ENCODE results near the gene TMEM63C. TPM values are rescaled to one million over a fixed set of nuclear protein-coding genes. Genes with fewer than 3 reads are reported as not detected.

TMEM63C gene
- total RNA-seq, 1 experiment from 2014 or later, result 5.7 TPM

DNA sequence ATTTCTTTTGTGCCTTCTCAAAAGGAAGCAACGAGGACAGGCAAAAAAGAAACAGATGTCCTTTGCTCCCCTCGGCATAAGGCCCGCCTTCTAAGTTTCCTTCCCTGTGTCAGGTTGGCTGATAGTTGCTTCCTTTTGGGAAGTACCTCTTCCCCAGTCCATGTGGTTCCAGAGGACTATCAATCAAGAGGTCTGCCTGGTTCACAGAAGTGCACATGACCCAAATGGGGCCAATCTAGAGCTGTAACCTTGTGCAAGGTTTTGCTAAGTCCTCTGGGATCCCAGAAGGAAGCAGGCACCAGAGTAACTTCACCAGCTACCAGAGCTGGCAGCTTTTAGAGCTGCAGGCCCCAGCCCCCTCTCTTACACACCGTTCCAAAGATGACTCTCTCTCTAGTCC, 42.6 kb downstream of the TMEM63C start (continued):
- TF ChIP-seq, protein P1, sequence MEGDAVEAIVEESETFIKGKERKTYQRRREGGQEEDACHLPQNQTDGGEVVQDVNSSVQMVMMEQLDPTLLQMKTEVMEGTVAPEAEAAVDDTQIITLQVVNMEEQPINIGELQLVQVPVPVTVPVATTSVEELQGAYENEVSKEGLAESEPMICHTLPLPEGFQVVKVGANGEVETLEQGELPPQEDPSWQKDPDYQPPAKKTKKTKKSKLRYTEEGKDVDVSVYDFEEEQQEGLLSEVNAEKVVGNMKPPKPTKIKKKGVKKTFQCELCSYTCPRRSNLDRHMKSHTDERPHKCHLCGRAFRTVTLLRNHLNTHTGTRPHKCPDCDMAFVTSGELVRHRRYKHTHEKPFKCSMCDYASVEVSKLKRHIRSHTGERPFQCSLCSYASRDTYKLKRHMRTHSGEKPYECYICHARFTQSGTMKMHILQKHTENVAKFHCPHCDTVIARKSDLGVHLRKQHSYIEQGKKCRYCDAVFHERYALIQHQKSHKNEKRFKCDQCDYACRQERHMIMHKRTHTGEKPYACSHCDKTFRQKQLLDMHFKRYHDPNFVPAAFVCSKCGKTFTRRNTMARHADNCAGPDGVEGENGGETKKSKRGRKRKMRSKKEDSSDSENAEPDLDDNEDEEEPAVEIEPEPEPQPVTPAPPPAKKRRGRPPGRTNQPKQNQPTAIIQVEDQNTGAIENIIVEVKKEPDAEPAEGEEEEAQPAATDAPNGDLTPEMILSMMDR (IDR thresholded peaks at IDR 0.05 in 2 of 3, conservative IDR thresholded peaks at IDR 0.05 in 1 of 3; ENCODE audit: borderline replicate concordance in 1 of 3, insufficient read depth in 1 of 3, low read depth in 2 of 3, low read length in 2 of 3), result no peak
- TF ChIP-seq MAX (IDR thresholded peaks at IDR 0.05) (no peak), SIN3A (IDR thresholded peaks at IDR 0.05; ENCODE audit: low read depth) (no peak), SP1 (IDR thresholded peaks at IDR 0.05; ENCODE audit: low read depth) (no peak), ELF1 (IDR thresholded peaks at IDR 0.05; ENCODE audit: borderline replicate concordance, low read depth) (no peak), ZNF274 (IDR thresholded peaks at IDR 0.05; ENCODE audit: low read depth, low read length) (no peak), JUND (IDR thresholded peaks at IDR 0.05) (no peak)
- TF ChIP-seq, protein P2, sequence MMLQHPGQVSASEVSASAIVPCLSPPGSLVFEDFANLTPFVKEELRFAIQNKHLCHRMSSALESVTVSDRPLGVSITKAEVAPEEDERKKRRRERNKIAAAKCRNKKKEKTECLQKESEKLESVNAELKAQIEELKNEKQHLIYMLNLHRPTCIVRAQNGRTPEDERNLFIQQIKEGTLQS (IDR thresholded peaks at IDR 0.05), result no peak

DNA sequence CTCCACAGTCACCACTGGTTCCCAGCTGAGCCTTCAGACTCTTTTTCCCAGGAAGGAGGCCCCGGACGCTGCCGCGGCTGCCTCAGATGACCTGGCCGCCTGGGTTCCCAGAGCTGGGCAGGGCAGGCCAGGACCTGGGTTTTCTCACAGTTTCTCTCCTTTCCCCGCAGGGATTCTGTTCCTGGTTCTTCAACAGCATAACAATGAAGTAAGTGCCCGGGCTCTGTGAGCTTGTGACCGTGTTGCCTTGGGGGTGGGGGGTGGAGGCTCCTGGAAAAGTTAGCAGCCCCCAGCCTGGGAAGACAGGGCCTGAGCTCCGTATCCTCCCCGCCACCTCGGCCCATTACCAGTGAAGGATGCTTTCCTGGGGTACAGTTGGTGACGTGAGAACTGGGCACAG, 43.7 kb downstream of the TMEM63C start:
- ATAC-seq, result no peak
- Histone ChIP-seq H3K4me3 (replicated peaks in 1 of 2; ENCODE audit: low read depth in 1 of 2, low read length in 2 of 2) (no peak overlapping the region), H3K27me3 (ENCODE audit: insufficient read depth, low read length) (no peaks in the 10 kb centered on the region), H4K20me1 (ENCODE audit: insufficient read depth) (no peaks in the 10 kb centered on the region), H3K9ac (ENCODE audit: low read length) (no peak overlapping the region), H3K9me3 (ENCODE audit: control insufficient read depth in 1 of 2, insufficient read depth in 1 of 2, low read depth in 1 of 2, low read length in 2 of 2) (no peaks in the 10 kb centered on the region), H2AFZ (ENCODE audit: low read depth, low read length, poor library complexity, severe bottlenecking) (no peak overlapping the region), H3K36me3 (ENCODE audit: control insufficient read depth in 1 of 2, insufficient read depth in 2 of 2, low read length in 2 of 2) (no peaks in the 10 kb centered on the region), H3K4me2 (ENCODE audit: low read length) (no peak overlapping the region), H3K27ac (ENCODE audit: low read depth, low read length) (no peak overlapping the region), H3K79me2 (ENCODE audit: insufficient read depth, low read length) (no peaks in the 10 kb centered on the region), H3K9me2 (ENCODE audit: insufficient read depth) (no peaks in the 10 kb centered on the region), H3K4me1 (ENCODE audit: control insufficient read depth in 1 of 2, insufficient read depth in 2 of 2, low read length in 2 of 2) (peaks cover 0 to 7% of the 10 kb centered on the region in 2 experiments; a peak in 1 of 4 replicates)
- TF ChIP-seq CEBPB (IDR thresholded peaks at IDR 0.05; ENCODE audit: low read depth), result no peak
- TF ChIP-seq CBX3 (IDR thresholded peaks at IDR 0.05; ENCODE audit: low read depth), result no peak
- no peak for TF ChIP-seq ZNF274 (IDR thresholded peaks at IDR 0.05; ENCODE audit: low read depth, low read length)
- TF ChIP-seq POLR2A (IDR thresholded peaks at IDR 0.05; ENCODE audit: borderline replicate concordance, extremely low read depth, insufficient read depth, insufficient read length), result no peak
- no peak for TF ChIP-seq ZFX (IDR thresholded peaks at IDR 0.05)
- no TSS peak for BruUV-seq (replicated peaks)
- RAD21 ChIA-PET (ENCODE audit: low non-redundant PET in 1 of 2, low total read pairs in 2 of 2, uncharacterized antibody in 2 of 2, unreplicated experiment in 2 of 2), result no interaction called here
- CTCF ChIA-PET, result no interaction called here
- DNase-seq (ENCODE audit: low read depth, low spot score), result no peak
- POLR2A ChIA-PET, result no interaction called here
- intact Hi-C loops (cut with micrococcal nuclease), result no loop called here

All from HCT116 (cell line).